Measurements from ENCODE around the gene DGKZ. TPM values are rescaled to one million over a fixed set of nuclear protein-coding genes. Genes with fewer than 3 reads are reported as not detected.

DGKZ gene
- total RNA-seq, 1 donor from 2014 or later = 12.5 TPM

DNA sequence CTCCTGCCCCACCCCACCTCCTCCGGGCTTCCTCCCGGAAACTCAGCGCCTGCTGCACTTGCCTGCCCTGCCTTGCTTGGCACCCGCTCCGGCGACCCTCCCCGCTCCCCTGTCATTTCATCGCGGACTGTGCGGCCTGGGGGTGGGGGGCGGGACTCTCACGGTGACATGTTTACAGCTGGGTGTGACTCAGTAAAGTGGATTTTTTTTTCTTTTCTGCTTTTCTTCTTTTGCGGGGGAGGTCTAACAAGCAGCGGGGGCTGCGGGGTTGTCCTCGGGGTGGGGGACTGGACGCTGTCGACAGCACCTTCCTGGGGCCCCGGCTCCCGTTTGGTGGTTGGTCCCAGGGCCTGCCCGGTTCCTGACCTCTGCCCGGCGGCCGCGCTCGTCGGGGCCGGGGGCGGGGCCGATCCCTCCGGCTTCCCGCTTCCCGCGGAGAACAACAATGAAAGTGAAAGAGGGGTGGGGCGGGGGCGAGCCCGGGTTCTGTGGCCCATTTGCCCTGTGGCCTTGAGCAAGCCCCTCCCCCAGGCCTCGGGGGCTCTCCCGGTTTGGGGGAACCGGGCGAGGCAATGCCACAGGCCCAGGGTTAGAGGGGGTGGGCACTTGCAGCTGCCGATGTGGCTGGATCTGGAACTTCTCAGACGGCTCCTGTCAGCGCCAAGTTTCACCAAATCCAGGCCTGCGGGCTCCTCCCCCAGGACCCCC, 33.2 kb downstream of the DGKZ start:
- H3K9ac ChIP-seq = peak overlapping the region; percentile 42
- no peaks in the 10 kb centered on the region for H3K9me3 ChIP-seq (ENCODE audit: low read depth)
- peaks cover 26% of the 10 kb centered on the region for H3K4me1 Mint-ChIP-seq
- H3K4me3 Mint-ChIP-seq = peak overlapping the region; percentile 86
- peak overlapping the region; percentile 88 for H3K4me3 ChIP-seq
- no peaks in the 10 kb centered on the region for H3K36me3 ChIP-seq
- peaks cover 38% of the 10 kb centered on the region for H3F3A ChIP-seq (ENCODE audit: low read depth)
- H2AFZ ChIP-seq (replicated peaks) = no peak overlapping the region
- DNase-seq (ENCODE audit: low spot score) = peak; percentile 91
- peaks cover 16% of the 10 kb centered on the region for H3K36me3 Mint-ChIP-seq
- peaks cover 16% of the 10 kb centered on the region for H3K79me2 ChIP-seq (ENCODE audit: low read depth)
- H3K4me1 ChIP-seq = peaks cover 22% of the 10 kb centered on the region
- TF ChIP-seq EZH2phosphoT487 (IDR thresholded peaks at IDR 0.05) (peak; percentile 10), EZH2 (IDR thresholded peaks at IDR 0.05) (no peak)
- TF ChIP-seq, protein P1, sequence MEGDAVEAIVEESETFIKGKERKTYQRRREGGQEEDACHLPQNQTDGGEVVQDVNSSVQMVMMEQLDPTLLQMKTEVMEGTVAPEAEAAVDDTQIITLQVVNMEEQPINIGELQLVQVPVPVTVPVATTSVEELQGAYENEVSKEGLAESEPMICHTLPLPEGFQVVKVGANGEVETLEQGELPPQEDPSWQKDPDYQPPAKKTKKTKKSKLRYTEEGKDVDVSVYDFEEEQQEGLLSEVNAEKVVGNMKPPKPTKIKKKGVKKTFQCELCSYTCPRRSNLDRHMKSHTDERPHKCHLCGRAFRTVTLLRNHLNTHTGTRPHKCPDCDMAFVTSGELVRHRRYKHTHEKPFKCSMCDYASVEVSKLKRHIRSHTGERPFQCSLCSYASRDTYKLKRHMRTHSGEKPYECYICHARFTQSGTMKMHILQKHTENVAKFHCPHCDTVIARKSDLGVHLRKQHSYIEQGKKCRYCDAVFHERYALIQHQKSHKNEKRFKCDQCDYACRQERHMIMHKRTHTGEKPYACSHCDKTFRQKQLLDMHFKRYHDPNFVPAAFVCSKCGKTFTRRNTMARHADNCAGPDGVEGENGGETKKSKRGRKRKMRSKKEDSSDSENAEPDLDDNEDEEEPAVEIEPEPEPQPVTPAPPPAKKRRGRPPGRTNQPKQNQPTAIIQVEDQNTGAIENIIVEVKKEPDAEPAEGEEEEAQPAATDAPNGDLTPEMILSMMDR (IDR thresholded peaks at IDR 0.05) = no peak
- H3K4me2 ChIP-seq = peak overlapping the region; percentile 88
- H3K27ac ChIP-seq = peak overlapping the region; percentile 90
- H3K9me3 Mint-ChIP-seq = no peaks in the 10 kb centered on the region
- H3K27me3 ChIP-seq = no peaks in the 10 kb centered on the region
- peak overlapping the region; percentile 74 for H3K27ac Mint-ChIP-seq
- no peaks in the 10 kb centered on the region for H3K27me3 Mint-ChIP-seq (ENCODE audit: insufficient read depth, low read depth)
- H4K20me1 ChIP-seq (ENCODE audit: low read depth) = peaks cover 47% of the 10 kb centered on the region

DNA sequence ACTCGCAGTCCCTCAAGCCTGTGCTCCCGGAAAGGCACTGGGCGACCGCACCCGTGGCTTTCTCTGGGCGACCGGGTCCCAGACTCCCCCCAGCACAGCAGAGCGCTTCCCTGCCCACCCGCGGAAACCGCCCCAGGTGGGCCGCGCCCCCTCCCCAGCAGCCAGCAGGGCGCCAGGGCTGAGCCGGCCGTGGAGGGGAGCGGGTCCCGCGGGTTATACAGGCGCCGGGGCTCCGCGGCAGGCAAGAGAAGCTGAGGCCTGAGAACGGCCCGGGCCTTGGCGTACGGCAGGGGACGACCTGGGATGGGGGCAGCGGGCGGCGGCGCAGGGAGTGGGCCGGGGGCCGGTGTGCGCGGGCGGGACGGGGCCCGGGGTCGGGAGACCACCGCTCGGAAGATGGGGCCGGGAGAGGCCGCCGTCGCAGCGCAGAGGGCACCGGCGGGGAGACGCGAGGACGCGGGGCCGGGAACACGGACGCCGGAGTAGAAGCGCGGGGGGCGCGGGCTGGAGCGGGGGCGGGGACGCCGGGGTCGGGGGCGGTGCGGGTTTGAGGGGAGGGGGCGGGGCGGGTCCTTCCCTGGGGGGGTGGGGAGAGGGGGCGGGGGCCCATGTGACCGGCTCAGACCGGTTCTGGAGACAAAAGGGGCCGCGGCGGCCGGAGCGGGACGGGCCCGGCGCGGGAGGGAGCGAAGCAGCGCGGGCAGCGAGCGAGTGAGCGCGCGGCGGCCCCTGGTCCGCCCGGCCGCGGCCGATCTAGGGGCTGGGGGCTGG, 34.0 kb downstream of the DGKZ start, which contains the start of gene MDK:
MDK (plus strand) TSS at position 622 of the 771 bp plus-strand sequence. CDS start 389 bp downstream, outside the sequence.
- H3K4me1 Mint-ChIP-seq = peaks cover 26% of the 10 kb centered on the region
- Histone ChIP-seq H3K9me3 (ENCODE audit: low read depth) (no peaks in the 10 kb centered on the region), H4K20me1 (ENCODE audit: low read depth) (peaks cover 47% of the 10 kb centered on the region), H3K9ac (peak within 1 kb of the TSS; percentile 89), H3K36me3 (no peaks in the 10 kb centered on the region), H3K4me1 (peaks cover 22% of the 10 kb centered on the region), H3F3A (ENCODE audit: low read depth) (peaks cover 38% of the 10 kb centered on the region), H3K27ac (peak within 1 kb of the TSS; percentile 90), H3K4me3 (peak within 1 kb of the TSS; percentile 88), H3K79me2 (ENCODE audit: low read depth) (peaks cover 16% of the 10 kb centered on the region), H3K4me2 (peak within 1 kb of the TSS; percentile 93), H2AFZ (replicated peaks) (no peak within 1 kb of the TSS), H3K27me3 (no peaks in the 10 kb centered on the region)
- DNase-seq (ENCODE audit: low spot score) = peak; percentile 91
- peaks cover 16% of the 10 kb centered on the region for H3K36me3 Mint-ChIP-seq
- TF ChIP-seq, protein P1 (IDR thresholded peaks at IDR 0.05) = no peak
- TF ChIP-seq EZH2phosphoT487 (IDR thresholded peaks at IDR 0.05) = no peak
- no peak for TF ChIP-seq EZH2 (IDR thresholded peaks at IDR 0.05)
- peak within 1 kb of the TSS; percentile 74 for H3K27ac Mint-ChIP-seq
- H3K4me3 Mint-ChIP-seq = peak within 1 kb of the TSS; percentile 89
- peaks cover 7% of the 10 kb centered on the region for H3K27me3 Mint-ChIP-seq (ENCODE audit: insufficient read depth, low read depth)
- H3K9me3 Mint-ChIP-seq = no peaks in the 10 kb centered on the region

DNA sequence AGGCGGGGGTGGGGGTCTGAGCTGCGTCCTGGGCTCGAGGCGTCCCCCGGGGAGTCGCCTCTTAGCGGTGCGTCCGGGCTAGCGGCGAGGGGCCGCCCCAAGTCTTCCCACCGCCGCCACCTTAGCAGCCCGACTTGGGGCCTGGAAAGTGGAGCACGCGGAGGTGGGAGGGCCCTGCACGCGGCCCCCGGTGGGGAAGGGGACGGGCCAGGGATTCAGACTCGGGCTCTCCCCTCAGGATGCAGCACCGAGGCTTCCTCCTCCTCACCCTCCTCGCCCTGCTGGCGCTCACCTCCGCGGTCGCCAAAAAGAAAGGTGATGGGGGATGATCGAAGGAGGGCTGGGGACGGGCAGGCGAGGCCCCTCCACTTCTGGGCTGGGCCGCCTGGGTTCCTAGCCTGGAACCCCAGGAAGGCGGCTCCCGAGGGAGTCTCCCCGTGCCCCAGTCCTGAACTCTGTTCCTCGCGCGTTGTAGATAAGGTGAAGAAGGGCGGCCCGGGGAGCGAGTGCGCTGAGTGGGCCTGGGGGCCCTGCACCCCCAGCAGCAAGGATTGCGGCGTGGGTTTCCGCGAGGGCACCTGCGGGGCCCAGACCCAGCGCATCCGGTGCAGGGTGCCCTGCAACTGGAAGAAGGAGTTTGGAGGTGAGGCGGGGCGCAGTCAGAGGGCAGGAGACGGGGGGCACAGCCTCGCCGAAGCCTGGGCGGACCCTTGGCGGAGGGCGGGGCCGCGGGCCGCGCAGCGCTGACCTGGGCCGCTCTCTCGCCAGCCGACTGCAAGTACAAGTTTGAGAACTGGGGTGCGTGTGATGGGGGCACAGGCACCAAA, 34.8 kb downstream of the DGKZ start:
- Histone ChIP-seq H3K4me1 (peaks cover 22% of the 10 kb centered on the region), H3K79me2 (ENCODE audit: low read depth) (peaks cover 16% of the 10 kb centered on the region), H4K20me1 (ENCODE audit: low read depth) (peaks cover 47% of the 10 kb centered on the region), H3K9me3 (ENCODE audit: low read depth) (no peaks in the 10 kb centered on the region), H3K4me2 (peak overlapping the region; percentile 93), H3K36me3 (no peaks in the 10 kb centered on the region), H3K9ac (peak overlapping the region; percentile 89), H3K27ac (peak overlapping the region; percentile 85), H2AFZ (replicated peaks) (no peak overlapping the region), H3K4me3 (peak overlapping the region; percentile 88), H3F3A (ENCODE audit: low read depth) (peaks cover 38% of the 10 kb centered on the region), H3K27me3 (peaks cover 4% of the 10 kb centered on the region)
- H3K27me3 Mint-ChIP-seq (ENCODE audit: insufficient read depth, low read depth) = peaks cover 13% of the 10 kb centered on the region
- peaks cover 29% of the 10 kb centered on the region for H3K4me1 Mint-ChIP-seq
- H3K36me3 Mint-ChIP-seq = peaks cover 16% of the 10 kb centered on the region
- TF ChIP-seq, protein P1 (IDR thresholded peaks at IDR 0.05) = no peak
- no peak for TF ChIP-seq EZH2 (IDR thresholded peaks at IDR 0.05)
- no peak for TF ChIP-seq EZH2phosphoT487 (IDR thresholded peaks at IDR 0.05)
- H3K4me3 Mint-ChIP-seq = peak overlapping the region; percentile 89
- no peaks in the 10 kb centered on the region for H3K9me3 Mint-ChIP-seq
- H3K27ac Mint-ChIP-seq = no peak overlapping the region
- DNase-seq (ENCODE audit: low spot score) = peak; percentile 62

All from neural progenitor cell (in vitro differentiated cells).